Mesendoderm (in vitro differentiated cells): Measurements from ENCODE around the gene SLCO4A1.

Source experiments
- DNase-seq: peaks from one replicate; pipeline ENCODE4 v3.0.0; 2013
- H2AK5ac ChIP-seq: 2 replicates; pipeline ENCODE4 v1.6.1; 2013; ENCODE audit warnings: low read length, inconsistent platforms
- H2BK120ac ChIP-seq: 2 replicates; pipeline ENCODE4 v1.6.1; 2013; ENCODE audit warnings: low read depth, mild to moderate bottlenecking, low read length, moderate library complexity, mixed read lengths
- H2BK15ac ChIP-seq: replicated peaks from 2 replicates; pipeline ENCODE4 v1.6.1; 2013; ENCODE audit warnings: low read depth, mild to moderate bottlenecking, moderate library complexity
- H2BK5ac ChIP-seq: 2 replicates; pipeline ENCODE4 v1.6.1; 2013; ENCODE audit warnings: low read length, inconsistent platforms
- H3K18ac ChIP-seq: 2 replicates; pipeline ENCODE4 v1.6.1; 2013; ENCODE audit warnings: mild to moderate bottlenecking, low read length, mixed read lengths
- H3K23ac ChIP-seq: one replicate; pipeline ENCODE4 v1.6.1; 2013; ENCODE audit warnings: low read length
- H3K27ac ChIP-seq: 2 replicates; pipeline ENCODE4 v1.5.1; 2013; ENCODE audit warnings: low read depth, mild to moderate bottlenecking, inconsistent platforms, low read length, moderate library complexity
- H3K27me3 ChIP-seq: 2 replicates; pipeline ENCODE4 v1.6.1; 2013; ENCODE audit warnings: low read length, control low read depth, mild to moderate bottlenecking, inconsistent platforms; ENCODE audit not compliant: insufficient read depth, poor library complexity
- H3K36me3 ChIP-seq: 2 replicates; pipeline ENCODE4 v1.6.1; 2013; ENCODE audit warnings: low read length, inconsistent platforms; ENCODE audit not compliant: control insufficient read depth, insufficient read depth
- H3K4ac ChIP-seq: one replicate; pipeline ENCODE4 v1.6.1; 2013; ENCODE audit warnings: low read depth, mild to moderate bottlenecking, low read length, moderate library complexity
- H3K4me1 ChIP-seq: 2 replicates; pipeline ENCODE4 v1.6.1; 2013; ENCODE audit warnings: low read depth, low read length, inconsistent platforms; ENCODE audit not compliant: control insufficient read depth
- H3K4me2 ChIP-seq: 2 replicates; pipeline ENCODE4 v1.6.1; 2013; ENCODE audit warnings: low read length
- H3K4me3 ChIP-seq: 2 replicates; pipeline ENCODE4 v1.5.1; 2013; ENCODE audit warnings: mild to moderate bottlenecking, low read length
- H3K56ac ChIP-seq: one replicate; pipeline ENCODE4 v1.6.1; 2013; ENCODE audit warnings: low read length
- H3K79me1 ChIP-seq: 2 replicates; pipeline ENCODE4 v1.6.1; 2013; ENCODE audit warnings: low read length, inconsistent platforms
- H3K79me2 ChIP-seq: 2 replicates; pipeline ENCODE4 v1.6.1; 2013; ENCODE audit warnings: mild to moderate bottlenecking, low read length; ENCODE audit not compliant: control insufficient read depth, insufficient read depth
- H3K9ac ChIP-seq: 2 replicates; pipeline ENCODE4 v1.6.1; 2013; ENCODE audit warnings: low read length, inconsistent platforms
- H4K5ac ChIP-seq: one replicate; pipeline ENCODE4 v1.6.1; 2013; ENCODE audit warnings: low read length
- H4K8ac ChIP-seq: one replicate; pipeline ENCODE4 v1.6.1; 2013; ENCODE audit warnings: low read depth, mild to moderate bottlenecking, control low read depth, low read length, moderate library complexity
- WGBS: extraction: QIAGEN DNeasy Blood & Tissue Kit; methylation state at CpG from one replicate; pipeline ENCODE4 v1.1.7; 2013; ENCODE audit warnings: low lambda C conversion rate, missing lambda C conversion rate; ENCODE audit not compliant: insufficient coverage; ENCODE audit errors: extremely low coverage; 5-methylcytosine and 5-hydroxymethylcytosine counted together

Gene SLCO4A1

DNA sequence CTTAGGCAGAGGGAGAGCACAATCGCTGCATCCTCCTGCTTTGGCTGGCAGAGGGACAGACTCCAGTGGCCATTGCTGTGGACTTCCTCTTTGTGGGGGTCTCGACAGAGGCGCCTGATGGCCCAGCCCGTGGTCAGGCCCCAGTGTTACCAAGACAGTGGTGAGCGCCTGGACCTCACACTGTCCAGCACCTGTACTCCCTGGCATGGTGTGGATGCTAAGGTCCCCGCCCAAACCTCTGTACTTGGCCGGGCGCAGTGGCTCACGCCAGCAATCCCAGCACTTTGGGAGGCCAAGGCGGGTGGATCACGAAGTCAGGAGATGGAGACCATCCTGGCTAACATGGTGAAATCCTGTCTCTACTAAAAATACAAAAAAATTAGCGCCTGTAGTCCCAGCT is 64.0 kb downstream of the SLCO4A1 start:
- H3K4me3 ChIP-seq: no peak overlapping the region
- no peak for DNase-seq
- H3K4me2 ChIP-seq: no peak overlapping the region
- H3K27me3 ChIP-seq: peaks cover 14% of the 10 kb centered on the region
- H3K23ac ChIP-seq: no peak overlapping the region
- no peak overlapping the region for H3K27ac ChIP-seq
- no peak overlapping the region for H3K56ac ChIP-seq
- no peaks in the 10 kb centered on the region for H3K79me2 ChIP-seq
- H3K4me1 ChIP-seq: no peaks in the 10 kb centered on the region
- H3K9ac ChIP-seq: no peak overlapping the region
- H3K4ac ChIP-seq: no peak overlapping the region
- no peak overlapping the region for H3K18ac ChIP-seq
- H3K36me3 ChIP-seq: no peaks in the 10 kb centered on the region
- no peak overlapping the region for H2BK5ac ChIP-seq
- no peak overlapping the region for H2BK15ac ChIP-seq
- no peak overlapping the region for H4K8ac ChIP-seq
- H4K5ac ChIP-seq: no peak overlapping the region
- H2BK120ac ChIP-seq: no peak overlapping the region
- no peak overlapping the region for H2AK5ac ChIP-seq
- no peaks in the 10 kb centered on the region for H3K79me1 ChIP-seq
- no CpG with 5 or more reads among the region's 12 CpGs for WGBS

DNA sequence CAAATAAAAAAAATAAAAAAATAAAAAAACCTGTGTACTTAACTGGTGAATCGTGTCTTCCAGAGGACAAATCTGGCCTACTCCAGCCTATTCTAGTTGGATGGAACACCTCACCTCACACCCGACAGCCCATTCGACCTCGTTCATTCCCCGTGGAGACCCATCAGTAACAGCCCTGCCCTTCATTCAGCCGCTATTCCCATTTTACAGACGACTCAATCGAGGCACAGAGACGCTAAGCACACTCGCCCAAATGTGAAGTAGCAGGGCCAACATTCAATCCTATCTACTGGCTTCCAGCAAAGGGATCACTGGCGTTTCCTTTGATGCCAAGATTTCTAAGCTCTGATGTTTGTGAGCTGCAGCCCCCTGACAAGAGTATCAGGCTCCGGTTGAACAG is 64.6 kb downstream of the SLCO4A1 start:
- no peaks in the 10 kb centered on the region for H3K79me1 ChIP-seq
- no peak overlapping the region for H2BK15ac ChIP-seq
- no peak overlapping the region for H3K9ac ChIP-seq
- H3K56ac ChIP-seq: no peak overlapping the region
- WGBS: no CpG with 5 or more reads among the region's 12 CpGs
- H3K4ac ChIP-seq: no peak overlapping the region
- no peak overlapping the region for H3K27ac ChIP-seq
- H3K23ac ChIP-seq: no peak overlapping the region
- H2AK5ac ChIP-seq: no peak overlapping the region
- H3K4me1 ChIP-seq: no peaks in the 10 kb centered on the region
- H3K4me3 ChIP-seq: no peak overlapping the region
- H3K36me3 ChIP-seq: no peaks in the 10 kb centered on the region
- peaks cover 14% of the 10 kb centered on the region for H3K27me3 ChIP-seq
- H3K18ac ChIP-seq: no peak overlapping the region
- H3K4me2 ChIP-seq: no peak overlapping the region
- H4K8ac ChIP-seq: no peak overlapping the region
- H4K5ac ChIP-seq: no peak overlapping the region
- H2BK5ac ChIP-seq: no peak overlapping the region
- no peak for DNase-seq
- no peak overlapping the region for H2BK120ac ChIP-seq
- H3K79me2 ChIP-seq: no peaks in the 10 kb centered on the region

DNA sequence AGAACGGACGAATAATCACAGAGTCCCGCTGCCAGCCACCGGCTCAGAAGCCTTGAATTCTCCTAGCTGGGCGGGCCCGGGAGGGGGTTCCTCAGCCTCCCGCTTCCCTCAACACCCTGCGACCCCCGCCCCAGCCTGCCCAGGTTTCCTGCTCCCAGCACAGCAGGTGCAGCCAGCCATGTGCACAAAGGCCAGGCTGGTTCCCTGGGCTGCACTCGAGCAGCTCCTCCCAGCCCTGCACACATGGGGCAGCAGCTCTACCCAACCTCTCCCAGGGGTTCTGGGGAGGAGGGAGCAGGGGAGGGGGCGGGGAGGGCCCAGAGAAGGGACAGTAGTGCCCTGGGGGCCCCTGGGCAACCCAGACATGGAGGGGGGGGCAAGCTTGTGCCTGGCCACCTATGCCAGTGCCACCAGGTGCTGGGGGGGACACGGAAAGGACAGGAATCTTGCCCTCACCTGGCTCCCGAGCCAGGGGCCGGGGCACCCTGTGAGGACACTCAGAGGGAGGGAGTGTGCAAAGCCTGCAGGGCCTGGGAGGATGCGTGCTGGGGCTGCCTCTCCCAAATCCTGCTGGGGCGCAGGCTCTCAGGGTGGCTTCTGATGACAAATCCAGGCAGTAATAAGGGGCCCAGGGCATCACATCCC is 65.1 kb downstream of the SLCO4A1 start:
- H2BK5ac ChIP-seq: no peak overlapping the region
- H3K23ac ChIP-seq: no peak overlapping the region
- no peak for DNase-seq
- no peaks in the 10 kb centered on the region for H3K4me1 ChIP-seq
- H3K27me3 ChIP-seq: peaks cover 14% of the 10 kb centered on the region
- H3K36me3 ChIP-seq: no peaks in the 10 kb centered on the region
- H2BK120ac ChIP-seq: no peak overlapping the region
- no peak overlapping the region for H3K9ac ChIP-seq
- no peak overlapping the region for H3K4me3 ChIP-seq
- H2BK15ac ChIP-seq: no peak overlapping the region
- H3K4me2 ChIP-seq: no peak overlapping the region
- H3K27ac ChIP-seq: no peak overlapping the region
- no peak overlapping the region for H2AK5ac ChIP-seq
- H3K56ac ChIP-seq: no peak overlapping the region
- H4K5ac ChIP-seq: no peak overlapping the region
- H3K18ac ChIP-seq: no peak overlapping the region
- no peaks in the 10 kb centered on the region for H3K79me1 ChIP-seq
- H3K79me2 ChIP-seq: no peaks in the 10 kb centered on the region
- H3K4ac ChIP-seq: no peak overlapping the region
- no CpG with 5 or more reads among the region's 16 CpGs for WGBS
- H4K8ac ChIP-seq: no peak overlapping the region

DNA sequence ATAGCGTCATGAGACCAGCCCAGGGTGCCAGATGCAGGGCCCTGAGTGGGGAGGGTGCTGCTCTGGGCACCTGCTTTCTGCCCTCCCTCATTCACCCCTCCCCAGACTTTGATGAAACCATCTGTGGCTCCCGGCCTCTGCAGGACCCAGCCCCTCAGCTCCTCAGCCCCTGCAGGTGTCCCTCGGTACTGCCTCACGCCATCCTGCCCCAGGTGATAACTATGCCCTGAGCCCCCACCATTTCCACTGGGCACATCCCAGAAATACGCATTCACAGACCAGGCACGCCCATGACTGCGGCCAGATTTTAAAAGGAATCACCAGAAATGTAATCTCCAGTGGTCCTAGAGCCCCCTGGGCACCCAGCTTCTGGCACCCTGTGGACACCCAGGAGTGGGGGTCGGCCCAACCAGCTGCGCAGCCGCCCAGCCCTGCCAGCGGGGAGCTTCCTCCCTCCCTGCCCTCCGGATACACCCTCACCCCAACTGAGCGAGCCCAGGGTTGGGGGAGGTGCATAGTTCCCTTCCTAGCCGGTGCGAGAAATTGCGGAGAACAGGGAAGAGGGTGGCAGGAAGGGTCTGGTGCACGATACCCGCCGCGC is 65.7 kb downstream of the SLCO4A1 start:
- no peaks in the 10 kb centered on the region for H3K79me1 ChIP-seq
- no peak overlapping the region for H3K27ac ChIP-seq
- peaks cover 14% of the 10 kb centered on the region for H3K27me3 ChIP-seq
- no peak overlapping the region for H3K4ac ChIP-seq
- no peak overlapping the region for H3K4me3 ChIP-seq
- no peak overlapping the region for H3K18ac ChIP-seq
- no peak overlapping the region for H3K4me2 ChIP-seq
- no peaks in the 10 kb centered on the region for H3K4me1 ChIP-seq
- no peak overlapping the region for H2BK5ac ChIP-seq
- no peak overlapping the region for H3K9ac ChIP-seq
- no peak overlapping the region for H4K8ac ChIP-seq
- H2BK15ac ChIP-seq: no peak overlapping the region
- no peaks in the 10 kb centered on the region for H3K79me2 ChIP-seq
- no peak overlapping the region for H3K56ac ChIP-seq
- H3K23ac ChIP-seq: no peak overlapping the region
- H3K36me3 ChIP-seq: no peaks in the 10 kb centered on the region
- no peak overlapping the region for H2AK5ac ChIP-seq
- H4K5ac ChIP-seq: no peak overlapping the region
- H2BK120ac ChIP-seq: no peak overlapping the region
- no CpG with 5 or more reads among the region's 20 CpGs for WGBS
- peak; percentile 65 for DNase-seq

DNA sequence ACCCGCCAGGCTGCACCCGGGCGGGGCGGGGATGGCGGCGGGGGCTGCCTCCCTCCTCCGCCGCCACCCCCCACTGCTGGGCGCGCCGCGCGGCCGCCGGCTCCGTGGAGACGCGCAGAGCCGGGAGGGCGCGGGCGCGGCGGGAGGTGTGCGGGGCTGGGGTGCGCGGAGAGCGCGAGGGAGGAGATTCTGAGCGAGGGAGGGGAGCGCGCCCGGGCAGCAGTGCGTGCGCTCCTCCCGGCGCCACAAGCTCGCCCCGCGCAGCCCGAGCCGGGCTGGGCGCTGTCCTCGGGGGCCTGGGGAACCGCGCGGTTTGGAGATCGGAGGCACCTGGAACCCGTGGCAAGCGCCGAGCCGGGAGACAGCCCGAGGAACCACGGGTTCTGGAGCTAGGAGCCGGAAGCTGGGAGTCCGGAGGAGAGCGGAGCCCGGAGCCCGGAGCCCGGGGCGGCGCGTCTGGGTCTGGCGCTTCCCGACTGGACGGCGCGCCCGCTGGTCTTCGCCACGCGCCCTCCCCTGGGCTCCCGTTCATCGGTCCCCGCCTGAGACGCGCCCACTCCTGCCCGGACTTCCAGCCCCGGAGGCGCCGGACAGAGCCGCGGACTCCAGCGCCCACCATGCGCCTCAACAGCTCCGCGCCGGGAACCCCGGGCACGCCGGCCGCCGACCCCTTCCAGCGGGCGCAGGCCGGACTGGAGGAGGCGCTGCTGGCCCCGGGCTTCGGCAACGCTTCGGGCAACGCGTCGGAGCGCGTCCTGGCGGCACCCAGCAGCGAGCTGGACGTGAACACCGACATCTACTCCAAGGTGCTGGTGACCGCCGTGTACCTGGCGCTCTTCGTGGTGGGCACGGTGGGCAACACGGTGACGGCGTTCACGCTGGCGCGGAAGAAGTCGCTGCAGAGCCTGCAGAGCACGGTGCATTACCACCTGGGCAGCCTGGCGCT is 66.6 kb downstream of the SLCO4A1 start, which contains the start of gene NTSR1:
TSS of gene NTSR1 (plus strand) at position 246 of the 946 bp plus-strand sequence. CDS start at position 618, 372 bp downstream.
- no peak within 1 kb of the TSS for H3K4me3 ChIP-seq

More for the DNA sequence above, 66.6 kb downstream of the SLCO4A1 start, which contains the start of gene NTSR1:
- no peak within 1 kb of the TSS for H3K4me2 ChIP-seq
- no peak within 1 kb of the TSS for H2BK15ac ChIP-seq
- H4K8ac ChIP-seq: no peak within 1 kb of the TSS
- no peak within 1 kb of the TSS for H3K4ac ChIP-seq
- H3K36me3 ChIP-seq: no peaks in the 10 kb centered on the region
- no peak within 1 kb of the TSS for H2AK5ac ChIP-seq
- H4K5ac ChIP-seq: no peak within 1 kb of the TSS
- H3K9ac ChIP-seq: no peak within 1 kb of the TSS
- DNase-seq: peak; percentile 34
- H3K23ac ChIP-seq: no peak within 1 kb of the TSS
- H3K4me1 ChIP-seq: no peaks in the 10 kb centered on the region
- H3K56ac ChIP-seq: peak within 1 kb of the TSS; percentile 25
- no peak within 1 kb of the TSS for H3K18ac ChIP-seq
- no CpG with 5 or more reads among the region's 124 CpGs for WGBS
- no peak within 1 kb of the TSS for H2BK120ac ChIP-seq
- no peaks in the 10 kb centered on the region for H3K79me1 ChIP-seq
- no peak within 1 kb of the TSS for H3K27ac ChIP-seq
- H3K79me2 ChIP-seq: no peaks in the 10 kb centered on the region
- H2BK5ac ChIP-seq: no peak within 1 kb of the TSS
- peaks cover 14% of the 10 kb centered on the region for H3K27me3 ChIP-seq
